ENCODE measurements around the gene OLFML3. TPM values are rescaled to one million over a fixed set of nuclear protein-coding genes. Genes with fewer than 3 reads are reported as not detected.

Gene OLFML3
- total RNA-seq, 1 donor from 2014 or later, result 370 TPM

DNA sequence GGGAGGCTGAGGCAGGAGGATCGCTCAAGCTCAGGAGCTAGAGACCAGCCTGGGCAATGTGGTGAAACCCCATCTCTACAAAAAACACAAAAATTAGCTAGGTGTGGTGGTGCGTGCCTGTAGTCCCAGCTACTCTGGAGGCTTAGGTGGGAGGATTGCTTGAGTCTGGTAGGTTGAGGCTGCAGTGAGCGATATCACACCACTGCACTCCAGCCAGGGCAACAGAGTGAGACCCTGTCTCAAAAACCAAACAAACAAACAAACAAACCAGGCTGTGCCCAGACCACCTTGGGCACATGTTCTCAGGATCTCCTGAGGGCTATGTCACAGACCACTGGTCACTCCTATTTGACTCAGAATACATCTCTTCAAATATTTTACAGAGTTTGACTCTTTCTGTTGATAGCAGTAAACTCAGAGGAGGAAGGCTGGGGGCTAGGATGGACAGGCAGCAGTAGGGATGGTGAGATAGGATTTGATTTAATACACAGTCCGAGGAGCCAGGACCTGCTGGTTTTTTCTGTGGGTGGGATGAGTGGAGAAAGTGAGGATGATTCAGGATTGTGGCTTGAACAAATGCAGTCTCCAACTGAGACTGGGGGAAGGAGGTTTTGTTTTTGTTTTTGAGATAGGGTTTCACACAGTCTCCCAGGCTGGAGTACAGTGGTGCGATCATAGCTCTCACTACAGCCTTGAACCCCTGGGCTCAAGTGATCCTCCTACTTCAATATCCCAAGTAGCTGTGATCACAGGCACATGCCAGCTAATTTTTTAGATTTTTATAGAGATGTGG is 46.5 kb downstream of the OLFML3 start:
- DNase-seq (ENCODE audit: low spot score), result no peak

DNA sequence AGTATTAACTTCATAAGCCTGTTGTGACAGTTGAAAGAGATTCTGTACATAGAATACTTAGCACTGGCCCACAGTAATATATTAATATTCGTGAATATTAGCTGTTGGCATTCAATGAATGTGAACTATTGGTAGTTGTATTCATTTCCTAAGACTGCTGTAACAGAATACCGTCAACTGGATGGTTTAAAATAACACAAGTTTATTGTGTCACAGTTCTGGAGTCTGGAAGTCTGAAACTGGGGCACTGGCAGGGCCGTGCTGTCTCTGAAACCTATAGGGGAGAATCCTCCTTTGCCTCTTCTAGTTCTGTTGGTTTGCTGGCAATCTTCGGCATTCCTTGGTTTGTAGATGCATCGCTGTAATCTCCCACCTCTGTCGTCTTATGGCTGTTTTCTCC is 47.5 kb downstream of the OLFML3 start:
- DNase-seq (ENCODE audit: low spot score), result no peak

Other genes starting within 250 kb of the OLFML3 start
- gene PHTF1, start 220.0 kb upstream of the OLFML3 start, total RNA-seq (ENCODE audit: insufficient read depth, low replicate concordance), result 29.4 TPM
- 25.3 TPM for gene RSBN1, start 167.0 kb upstream of the OLFML3 start, total RNA-seq (ENCODE audit: insufficient read depth, low replicate concordance)
- 3.1 TPM for gene PTPN22, start 107.8 kb upstream of the OLFML3 start, total RNA-seq (ENCODE audit: insufficient read depth, low replicate concordance)
- 3.6 TPM for gene BCL2L15, start 91.9 kb upstream of the OLFML3 start, total RNA-seq (ENCODE audit: insufficient read depth, low replicate concordance)
- 25.8 TPM for gene AP4B1, start 74.7 kb upstream of the OLFML3 start, total RNA-seq (ENCODE audit: insufficient read depth, low replicate concordance)
- 9.6 TPM for gene DCLRE1B, start 74.1 kb upstream of the OLFML3 start, total RNA-seq (ENCODE audit: insufficient read depth, low replicate concordance)
- gene HIPK1, start 50.1 kb upstream of the OLFML3 start, total RNA-seq (ENCODE audit: insufficient read depth, low replicate concordance), result 28.9 TPM
- gene SYT6, start 174.4 kb downstream of the OLFML3 start, total RNA-seq (ENCODE audit: insufficient read depth, low replicate concordance), result 0.96 TPM